Activated naive CD4-positive, alpha-beta T cell treated with anti-CD3 and anti-CD28 coated beads, Interleukin-2, amount 10 ng/mL, durations not matched to agents 7 days and 5 days (primary cell): ENCODE data around the gene TTBK1.

Experiments
- CTCF ChIA-PET: fragments of 350-600 bp; sonication (Branson Sonifier 250); formaldehyde crosslinking; loops from one replicate; lab custom pipeline; 2021; ENCODE audit warnings: antibody characterized with exemption; lab: Charles Lee
- DNase-seq: peaks from one replicate; pipeline ENCODE4 v3.0.0-alpha.2; 2020
- H3K27ac Mint-ChIP-seq: one replicate; pipeline ENCODE4 v1.8.0; 2021; ENCODE audit warnings: mild to moderate bottlenecking, moderate library complexity, mixed read lengths
- H3K27me3 Mint-ChIP-seq: one replicate; pipeline ENCODE4 v1.8.0; 2021; ENCODE audit warnings: mild to moderate bottlenecking, mixed read lengths
- H3K36me3 Mint-ChIP-seq: one replicate; pipeline ENCODE4 v1.8.0; 2021; ENCODE audit warnings: mixed read lengths
- H3K4me1 Mint-ChIP-seq: one replicate; pipeline ENCODE4 v1.8.0; 2021; ENCODE audit warnings: mixed read lengths
- H3K4me3 Mint-ChIP-seq: one replicate; pipeline ENCODE4 v1.8.0; 2021; ENCODE audit warnings: mild to moderate bottlenecking, moderate library complexity, mixed read lengths
- H3K9me3 Mint-ChIP-seq: one replicate; pipeline ENCODE4 v1.8.0; 2021; ENCODE audit warnings: mixed read lengths

Gene TTBK1

GRCh38 chr6:43286456-43286979 is 43.2 kb downstream of the TTBK1 start:
- Mint-ChIP-seq H3K4me3 (no peak overlapping the region), H3K36me3 (no peaks in the 10 kb centered on the region), H3K9me3 (no peaks in the 10 kb centered on the region), H3K27me3 (peaks cover 76% of the 10 kb centered on the region), H3K27ac (no peak overlapping the region), H3K4me1 (peaks cover 2% of the 10 kb centered on the region)
- DNase-seq, result no peak
- CTCF ChIA-PET, result interaction anchor here (0.5 kb wide), 1 partner anchor 556 kb away, joined by 3 read pairs; no protein-coding TSS in a partner anchor

DNA sequence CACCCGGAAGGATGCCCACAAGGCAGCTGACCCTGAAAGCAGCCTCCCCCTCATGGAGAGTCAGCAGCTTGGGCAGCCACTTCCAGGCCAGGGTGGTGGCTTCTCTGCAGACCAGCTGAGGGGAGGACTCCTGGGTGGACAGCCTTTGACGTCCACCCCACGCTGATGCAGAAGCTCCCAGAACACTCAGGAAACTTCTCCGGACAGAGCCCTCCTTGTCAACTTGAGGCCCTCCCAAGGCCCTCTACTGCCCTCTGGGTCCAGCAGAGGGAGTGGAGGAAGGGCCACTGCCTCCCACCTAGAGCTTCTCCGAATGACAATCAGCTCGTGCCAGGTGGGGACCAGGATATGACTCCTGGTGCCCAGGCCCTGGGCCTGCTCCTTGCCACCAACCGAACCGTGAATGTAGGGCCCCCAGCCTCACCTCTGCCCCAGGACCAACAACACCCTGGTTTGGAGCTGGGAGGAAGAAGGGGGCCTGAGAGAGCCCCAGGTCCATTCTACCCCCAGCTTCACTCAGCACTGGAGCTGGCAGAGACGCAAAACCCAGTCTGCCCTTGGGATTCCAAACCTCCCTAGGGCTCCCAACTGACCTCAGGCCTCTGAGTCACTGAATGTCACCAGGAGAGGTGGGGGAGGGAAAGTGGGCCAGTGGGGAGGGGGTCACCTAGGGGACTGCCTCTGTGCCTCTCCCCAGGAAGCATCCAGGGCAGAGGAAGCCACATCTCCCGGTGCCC is 43.9 kb downstream of the TTBK1 start:
- CTCF ChIA-PET, result no interaction called here
- no peak overlapping the region for H3K4me3 Mint-ChIP-seq
- H3K4me1 Mint-ChIP-seq, result peaks cover 2% of the 10 kb centered on the region
- H3K27me3 Mint-ChIP-seq, result peaks cover 70% of the 10 kb centered on the region
- no peak for DNase-seq
- H3K27ac Mint-ChIP-seq, result no peak overlapping the region
- H3K9me3 Mint-ChIP-seq, result no peaks in the 10 kb centered on the region
- H3K36me3 Mint-ChIP-seq, result no peaks in the 10 kb centered on the region

DNA sequence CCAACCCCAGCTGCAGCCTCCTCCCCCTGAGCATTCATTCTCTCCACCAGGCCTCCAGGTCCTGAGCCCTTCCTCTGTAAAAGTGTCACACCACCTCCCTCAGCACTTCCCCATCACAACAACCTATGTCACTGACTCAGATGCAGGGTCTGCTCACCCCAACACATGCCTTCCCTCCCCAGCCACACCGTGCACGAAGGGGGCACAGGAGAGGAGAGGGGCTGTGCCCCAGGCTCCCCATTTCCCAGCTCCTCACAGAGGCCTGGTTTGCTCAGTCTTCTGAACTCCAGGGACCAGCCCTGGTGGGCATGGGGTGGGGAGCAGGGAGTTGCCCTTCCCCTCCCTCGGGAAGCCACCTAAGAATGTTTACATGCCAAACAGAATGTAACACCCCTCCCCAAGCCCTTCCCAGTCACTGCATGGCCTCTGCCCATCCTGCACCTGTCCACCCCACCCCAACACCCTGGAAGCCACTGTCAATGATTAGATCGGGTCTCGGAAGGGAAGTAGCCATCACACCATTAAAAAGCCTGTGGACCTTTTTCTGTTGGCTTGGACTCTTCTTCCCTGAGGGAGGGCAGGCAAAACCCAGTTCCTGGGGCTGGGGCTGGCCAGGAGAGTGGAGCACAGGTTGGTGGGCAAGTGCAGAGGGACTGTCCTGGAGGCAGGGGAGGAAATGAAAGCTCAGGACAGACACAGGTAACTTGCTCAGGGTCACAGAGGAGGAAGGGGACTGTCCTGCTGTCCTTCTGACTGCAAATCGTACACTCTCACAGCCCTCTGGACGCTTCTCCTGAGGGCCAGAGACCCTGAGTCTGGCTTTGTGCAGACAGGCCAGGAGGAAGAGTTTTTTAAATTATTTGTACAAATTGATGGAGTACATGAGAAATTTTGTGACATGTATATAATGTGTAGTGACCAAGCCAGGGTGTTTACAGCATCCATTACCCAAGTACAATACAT is 44.7 kb downstream of the TTBK1 start:
- no peak for DNase-seq
- Mint-ChIP-seq H3K27ac (no peak overlapping the region), H3K9me3 (no peaks in the 10 kb centered on the region), H3K4me3 (no peak overlapping the region), H3K4me1 (no peaks in the 10 kb centered on the region), H3K27me3 (peaks cover 68% of the 10 kb centered on the region), H3K36me3 (no peaks in the 10 kb centered on the region)
- CTCF ChIA-PET, result no interaction called here

DNA sequence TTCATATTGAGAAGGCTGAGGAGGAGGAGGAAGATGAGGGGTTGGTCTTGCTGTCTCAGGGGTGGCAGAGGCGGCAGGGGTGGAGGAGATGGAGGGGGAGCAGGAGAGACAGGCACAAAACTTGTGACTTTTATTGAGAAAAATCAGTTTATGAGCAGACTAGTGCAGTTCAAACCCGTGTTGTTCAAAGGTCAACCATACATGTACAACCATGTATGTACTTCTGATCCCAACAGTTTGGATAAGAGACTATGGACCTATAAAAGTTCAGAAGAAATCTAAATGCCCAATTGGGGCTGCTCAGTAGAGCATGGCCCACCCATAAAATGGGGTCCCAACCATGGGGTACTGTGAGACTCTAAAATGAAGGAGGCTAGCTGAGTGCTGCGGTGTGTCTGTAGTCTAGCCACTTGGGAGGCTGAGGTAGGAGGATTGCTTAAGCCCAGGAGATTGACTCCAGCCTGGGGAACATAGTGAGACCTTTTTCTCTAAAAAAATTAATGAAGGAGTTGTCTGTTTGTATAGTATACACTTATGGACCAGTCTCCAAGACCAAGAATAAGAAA is 47.1 kb downstream of the TTBK1 start:
- CTCF ChIA-PET, result interaction anchor here (1.5 kb wide), 1 partner anchor 10 kb away, joined by 4 read pairs; no protein-coding TSS in a partner anchor
- no peak overlapping the region for H3K4me3 Mint-ChIP-seq
- H3K27ac Mint-ChIP-seq, result no peak overlapping the region
- peaks cover 48% of the 10 kb centered on the region for H3K27me3 Mint-ChIP-seq
- no peaks in the 10 kb centered on the region for H3K36me3 Mint-ChIP-seq
- H3K9me3 Mint-ChIP-seq, result no peaks in the 10 kb centered on the region
- H3K4me1 Mint-ChIP-seq, result no peaks in the 10 kb centered on the region
- no peak for DNase-seq

DNA sequence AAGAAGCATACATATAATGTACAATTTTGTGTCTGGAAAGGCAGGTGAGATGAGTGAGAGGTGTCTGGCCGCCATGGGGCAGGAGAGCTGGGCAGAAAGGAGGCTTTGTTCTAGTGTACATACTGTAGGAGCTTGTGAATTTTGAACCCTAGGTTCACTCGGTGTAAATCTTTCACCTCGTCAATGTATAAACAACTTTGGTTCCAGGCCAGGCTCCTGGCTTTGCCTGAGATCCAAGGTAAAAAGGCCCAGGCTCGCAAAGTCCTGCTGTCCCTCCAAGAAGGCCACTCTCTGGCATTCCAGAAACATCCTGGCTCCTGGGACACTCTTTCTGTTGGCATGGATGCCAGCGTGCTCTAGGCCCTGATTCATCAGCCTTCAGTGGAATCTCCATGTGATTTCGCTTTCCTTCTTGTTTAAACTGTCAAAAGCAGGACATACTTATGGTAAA is 47.6 kb downstream of the TTBK1 start:
- no peak overlapping the region for H3K4me3 Mint-ChIP-seq
- no peaks in the 10 kb centered on the region for H3K4me1 Mint-ChIP-seq
- CTCF ChIA-PET, result no interaction called here
- H3K27ac Mint-ChIP-seq, result no peak overlapping the region
- peaks cover 43% of the 10 kb centered on the region for H3K27me3 Mint-ChIP-seq
- no peak for DNase-seq
- H3K36me3 Mint-ChIP-seq, result no peaks in the 10 kb centered on the region
- no peaks in the 10 kb centered on the region for H3K9me3 Mint-ChIP-seq

DNA sequence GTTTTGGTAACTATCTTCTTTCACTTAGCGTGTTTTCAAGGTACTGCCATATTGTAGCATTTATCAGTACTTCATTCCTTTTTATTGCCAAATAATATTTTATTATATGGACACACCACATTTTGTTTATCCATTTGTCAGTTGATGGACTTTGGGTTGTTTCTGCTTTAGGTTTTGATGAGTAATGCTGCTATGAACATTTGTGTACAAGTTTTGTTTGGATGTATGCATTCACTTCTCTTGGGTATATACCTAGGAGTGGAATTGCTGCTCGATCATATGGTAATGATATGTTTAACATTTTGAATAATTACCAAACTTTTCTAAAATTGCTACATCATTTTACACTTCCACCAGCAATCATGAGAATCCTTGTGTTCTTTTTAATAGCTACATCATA is 48.4 kb downstream of the TTBK1 start:
- Mint-ChIP-seq H3K9me3 (no peaks in the 10 kb centered on the region), H3K36me3 (no peaks in the 10 kb centered on the region), H3K27me3 (peaks cover 41% of the 10 kb centered on the region), H3K27ac (no peak overlapping the region), H3K4me3 (no peak overlapping the region), H3K4me1 (no peaks in the 10 kb centered on the region)
- CTCF ChIA-PET, result no interaction called here
- DNase-seq, result no peak

GRCh38 chr6:43292341-43292740 is 49.1 kb downstream of the TTBK1 start:
- H3K4me1 Mint-ChIP-seq, result no peaks in the 10 kb centered on the region
- no peak for DNase-seq
- no peak overlapping the region for H3K27ac Mint-ChIP-seq
- no peaks in the 10 kb centered on the region for H3K36me3 Mint-ChIP-seq
- peaks cover 40% of the 10 kb centered on the region for H3K27me3 Mint-ChIP-seq
- no peak overlapping the region for H3K4me3 Mint-ChIP-seq
- CTCF ChIA-PET, result no interaction called here
- H3K9me3 Mint-ChIP-seq, result no peaks in the 10 kb centered on the region

DNA sequence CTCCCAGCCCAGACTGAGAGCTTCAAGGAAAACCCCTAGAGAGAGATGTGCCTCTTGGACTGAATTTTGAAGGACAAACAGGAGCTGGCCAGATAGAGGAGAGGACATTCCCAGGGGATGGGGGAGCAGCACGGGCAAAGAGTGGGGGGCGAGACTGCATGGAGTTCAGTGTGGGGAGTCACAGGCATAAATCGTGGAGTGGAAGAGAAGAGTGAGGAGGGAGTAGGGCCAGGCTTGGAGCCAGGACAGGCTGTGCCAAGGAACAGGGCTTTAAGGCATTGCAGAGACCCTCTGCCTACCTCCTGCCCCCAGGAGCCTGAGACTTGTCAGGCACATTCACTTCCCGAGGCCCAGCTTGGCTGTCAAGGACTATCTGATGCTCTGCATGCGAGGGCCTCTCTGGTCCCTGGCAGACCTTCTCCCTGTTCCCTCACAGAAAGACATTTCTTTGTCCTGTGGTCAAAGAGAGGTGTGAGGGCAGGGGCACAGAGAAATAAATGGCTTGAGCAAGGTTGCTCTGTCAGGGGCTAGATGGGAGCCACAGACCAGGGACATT is 49.6 kb downstream of the TTBK1 start:
- H3K36me3 Mint-ChIP-seq, result no peaks in the 10 kb centered on the region
- no peaks in the 10 kb centered on the region for H3K4me1 Mint-ChIP-seq
- peaks cover 39% of the 10 kb centered on the region for H3K27me3 Mint-ChIP-seq
- no peaks in the 10 kb centered on the region for H3K9me3 Mint-ChIP-seq
- no peak overlapping the region for H3K4me3 Mint-ChIP-seq
- no peak overlapping the region for H3K27ac Mint-ChIP-seq
- no peak for DNase-seq
- CTCF ChIA-PET, result no interaction called here

- Mint-ChIP-seq H3K27ac (no peak overlapping the region), H3K4me3 (no peak overlapping the region), H3K9me3 (no peaks in the 10 kb centered on the region), H3K36me3 (no peaks in the 10 kb centered on the region), H3K27me3 (peaks cover 40% of the 10 kb centered on the region), H3K4me1 (no peaks in the 10 kb centered on the region)
- CTCF ChIA-PET, result no interaction called here
- no peak for DNase-seq
These were observed 50.4 kb downstream of the TTBK1 start for GRCh38 chr6:43293698-43294097.

DNA sequence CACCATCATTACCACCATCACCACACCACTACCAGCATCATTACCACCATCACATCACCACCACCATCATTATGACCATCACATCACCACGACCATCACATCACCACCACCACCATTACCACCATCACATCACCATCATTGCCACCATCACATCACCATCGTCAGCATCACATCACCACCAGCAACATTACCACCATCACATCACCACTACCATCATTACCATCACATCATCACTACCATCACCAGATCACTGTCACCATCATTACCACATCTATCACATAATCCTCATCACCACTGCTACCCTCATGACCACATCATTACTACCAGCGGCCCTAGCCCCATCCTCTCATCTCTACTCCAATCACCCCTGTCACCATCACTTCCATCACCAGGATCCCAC is 51.3 kb downstream of the TTBK1 start:
- no peaks in the 10 kb centered on the region for H3K36me3 Mint-ChIP-seq
- peaks cover 48% of the 10 kb centered on the region for H3K27me3 Mint-ChIP-seq
- no peaks in the 10 kb centered on the region for H3K9me3 Mint-ChIP-seq
- H3K27ac Mint-ChIP-seq, result no peak overlapping the region
- no peak for DNase-seq
- CTCF ChIA-PET, result no interaction called here
- no peak overlapping the region for H3K4me3 Mint-ChIP-seq
- H3K4me1 Mint-ChIP-seq, result no peaks in the 10 kb centered on the region

DNA sequence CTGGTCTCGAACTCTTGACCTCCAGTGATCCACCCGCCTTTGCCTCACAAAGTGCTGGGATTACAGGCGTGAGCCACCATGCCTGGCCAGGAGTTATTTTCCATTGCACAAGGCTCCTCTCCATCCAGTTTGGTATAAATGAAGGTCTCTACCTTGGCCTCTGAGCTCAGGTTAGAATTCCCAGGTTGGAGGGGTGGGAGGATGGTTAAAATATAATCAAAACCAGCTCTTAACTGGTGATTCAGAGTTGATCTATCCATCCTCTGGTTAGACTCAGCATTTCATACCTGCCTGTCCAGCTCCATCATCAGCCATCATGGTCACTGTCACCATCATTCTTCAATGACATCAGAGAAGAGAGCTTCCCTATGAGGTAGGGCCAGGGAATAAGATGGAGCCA is 52.2 kb downstream of the TTBK1 start:
- no peaks in the 10 kb centered on the region for H3K4me1 Mint-ChIP-seq
- H3K36me3 Mint-ChIP-seq, result no peaks in the 10 kb centered on the region
- H3K27me3 Mint-ChIP-seq, result peaks cover 52% of the 10 kb centered on the region
- H3K27ac Mint-ChIP-seq, result no peak overlapping the region
- H3K9me3 Mint-ChIP-seq, result no peaks in the 10 kb centered on the region
- CTCF ChIA-PET, result interaction anchor here (3.0 kb wide), 1 partner anchor 12 kb away, joined by 14 read pairs; the partner anchor contains the start of gene CRIP3
- DNase-seq, result no peak
- H3K4me3 Mint-ChIP-seq, result no peak overlapping the region

DNA sequence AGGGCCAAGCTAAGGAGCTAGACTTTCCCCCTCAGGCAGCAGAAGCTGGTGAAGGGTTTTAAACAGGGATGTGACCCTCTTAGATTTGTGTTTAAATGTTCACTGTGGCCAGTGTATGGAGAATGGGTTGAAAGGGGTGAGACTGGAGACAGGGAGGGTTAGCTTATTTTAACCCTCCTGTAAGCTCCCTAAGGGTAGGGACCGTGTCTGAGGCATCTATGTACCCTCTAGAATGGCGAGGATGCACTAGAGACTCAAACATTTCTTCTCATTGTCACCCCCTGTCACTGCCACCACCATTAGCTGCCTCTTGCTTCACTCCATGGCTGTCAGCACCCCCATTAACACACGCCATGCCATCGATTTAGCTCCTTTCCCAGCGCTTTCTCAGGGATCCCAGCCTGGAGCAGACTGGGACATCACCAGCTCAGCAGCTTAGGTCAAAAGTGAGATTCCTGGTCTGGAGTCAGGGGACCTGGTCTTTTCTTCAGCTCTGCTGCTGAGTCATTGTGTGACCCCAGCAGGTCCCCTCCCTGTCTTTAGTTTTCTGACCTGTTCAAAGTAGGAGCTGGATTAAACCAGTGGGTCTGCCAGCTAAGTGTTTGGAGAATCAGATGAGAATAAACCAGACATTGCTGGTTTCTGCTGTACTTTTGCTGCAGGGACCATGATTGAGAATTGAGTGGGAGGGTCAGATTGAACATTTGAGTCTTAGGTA is 53.7 kb downstream of the TTBK1 start:
- Mint-ChIP-seq H3K27ac (no peak overlapping the region), H3K27me3 (peaks cover 58% of the 10 kb centered on the region), H3K9me3 (no peaks in the 10 kb centered on the region), H3K4me1 (no peaks in the 10 kb centered on the region), H3K36me3 (no peaks in the 10 kb centered on the region), H3K4me3 (no peak overlapping the region)
- DNase-seq, result no peak
- CTCF ChIA-PET, result interaction anchor here (0.6 to 3.0 kb wide), 5 partner anchors 11 to 210 kb away, joined by 3 to 14 read pairs (median 4); partner anchors contain the start of gene CRIP3
